Measurements from ENCODE around the gene NOL7. TPM values are rescaled to one million over a fixed set of nuclear protein-coding genes. Genes with fewer than 3 reads are reported as not detected.

The NOL7 gene
- total and polyA plus RNA-seq, 2 of the 13 experiments (the other 11 are each of a cell fraction or from before 2014, with no cell fraction given): 37.8 to 186 TPM

DNA sequence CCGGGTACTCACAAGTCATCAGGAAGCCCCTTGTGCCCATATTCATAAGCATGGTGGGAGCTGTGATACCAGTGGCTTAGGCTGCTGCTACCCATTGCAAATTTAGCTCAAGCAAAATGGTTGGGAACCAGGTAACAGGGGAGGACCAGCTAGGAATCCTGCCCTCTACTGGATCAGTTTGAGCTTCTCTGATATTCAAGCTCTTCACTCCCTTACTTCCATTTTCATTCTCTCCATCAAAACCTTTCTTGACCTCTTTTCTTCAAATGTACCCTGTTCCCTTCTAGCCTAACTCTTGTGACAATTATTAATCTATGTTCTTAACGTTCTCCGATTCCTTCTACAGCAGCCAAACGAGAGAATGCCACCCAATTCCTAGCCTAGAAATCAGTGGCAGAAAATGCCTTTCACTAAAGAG is 9.7 kb downstream of the NOL7 start (continued):
- TF ChIP-seq, protein P1, sequence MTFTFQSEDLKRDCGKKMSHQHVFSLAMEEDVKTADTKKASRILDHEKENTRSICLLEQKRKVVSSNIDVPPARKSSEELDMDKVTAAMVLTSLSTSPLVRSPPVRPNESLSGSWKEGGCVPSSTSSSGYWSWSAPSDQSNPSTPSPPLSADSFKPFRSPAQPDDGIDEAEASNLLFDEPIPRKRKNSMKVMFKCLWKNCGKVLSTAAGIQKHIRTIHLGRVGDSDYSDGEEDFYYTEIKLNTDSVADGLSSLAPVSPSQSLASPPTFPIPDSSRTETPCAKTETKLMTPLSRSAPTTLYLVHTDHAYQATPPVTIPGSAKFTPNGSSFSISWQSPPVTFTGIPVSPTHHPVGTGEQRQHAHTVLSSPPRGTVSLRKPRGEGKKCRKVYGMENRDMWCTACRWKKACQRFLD (CRISPR knock-in tag; IDR thresholded peaks at IDR 0.05; ENCODE audit: borderline replicate concordance): no peak
- TF ChIP-seq, protein P2, sequence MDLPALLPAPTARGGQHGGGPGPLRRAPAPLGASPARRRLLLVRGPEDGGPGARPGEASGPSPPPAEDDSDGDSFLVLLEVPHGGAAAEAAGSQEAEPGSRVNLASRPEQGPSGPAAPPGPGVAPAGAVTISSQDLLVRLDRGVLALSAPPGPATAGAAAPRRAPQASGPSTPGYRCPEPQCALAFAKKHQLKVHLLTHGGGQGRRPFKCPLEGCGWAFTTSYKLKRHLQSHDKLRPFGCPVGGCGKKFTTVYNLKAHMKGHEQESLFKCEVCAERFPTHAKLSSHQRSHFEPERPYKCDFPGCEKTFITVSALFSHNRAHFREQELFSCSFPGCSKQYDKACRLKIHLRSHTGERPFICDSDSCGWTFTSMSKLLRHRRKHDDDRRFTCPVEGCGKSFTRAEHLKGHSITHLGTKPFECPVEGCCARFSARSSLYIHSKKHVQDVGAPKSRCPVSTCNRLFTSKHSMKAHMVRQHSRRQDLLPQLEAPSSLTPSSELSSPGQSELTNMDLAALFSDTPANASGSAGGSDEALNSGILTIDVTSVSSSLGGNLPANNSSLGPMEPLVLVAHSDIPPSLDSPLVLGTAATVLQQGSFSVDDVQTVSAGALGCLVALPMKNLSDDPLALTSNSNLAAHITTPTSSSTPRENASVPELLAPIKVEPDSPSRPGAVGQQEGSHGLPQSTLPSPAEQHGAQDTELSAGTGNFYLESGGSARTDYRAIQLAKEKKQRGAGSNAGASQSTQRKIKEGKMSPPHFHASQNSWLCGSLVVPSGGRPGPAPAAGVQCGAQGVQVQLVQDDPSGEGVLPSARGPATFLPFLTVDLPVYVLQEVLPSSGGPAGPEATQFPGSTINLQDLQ (CRISPR knock-in tag; IDR thresholded peaks at IDR 0.05): no peak
- TF ChIP-seq NFYB (CRISPR knock-in tag; IDR thresholded peaks at IDR 0.05): no peak
- no peak for TF ChIP-seq FOSL2 (CRISPR knock-in tag; IDR thresholded peaks at IDR 0.05)
- peak; percentile 68 for TF ChIP-seq STAG1 (CRISPR knock-in tag; IDR thresholded peaks at IDR 0.05)
- 0 out of 2 replicates have a peak, but pooled peaks have one; percentile 13 for TF ChIP-seq PPARG (CRISPR knock-in tag; conservative IDR thresholded peaks at IDR 0.05)
- TF ChIP-seq, protein P3, sequence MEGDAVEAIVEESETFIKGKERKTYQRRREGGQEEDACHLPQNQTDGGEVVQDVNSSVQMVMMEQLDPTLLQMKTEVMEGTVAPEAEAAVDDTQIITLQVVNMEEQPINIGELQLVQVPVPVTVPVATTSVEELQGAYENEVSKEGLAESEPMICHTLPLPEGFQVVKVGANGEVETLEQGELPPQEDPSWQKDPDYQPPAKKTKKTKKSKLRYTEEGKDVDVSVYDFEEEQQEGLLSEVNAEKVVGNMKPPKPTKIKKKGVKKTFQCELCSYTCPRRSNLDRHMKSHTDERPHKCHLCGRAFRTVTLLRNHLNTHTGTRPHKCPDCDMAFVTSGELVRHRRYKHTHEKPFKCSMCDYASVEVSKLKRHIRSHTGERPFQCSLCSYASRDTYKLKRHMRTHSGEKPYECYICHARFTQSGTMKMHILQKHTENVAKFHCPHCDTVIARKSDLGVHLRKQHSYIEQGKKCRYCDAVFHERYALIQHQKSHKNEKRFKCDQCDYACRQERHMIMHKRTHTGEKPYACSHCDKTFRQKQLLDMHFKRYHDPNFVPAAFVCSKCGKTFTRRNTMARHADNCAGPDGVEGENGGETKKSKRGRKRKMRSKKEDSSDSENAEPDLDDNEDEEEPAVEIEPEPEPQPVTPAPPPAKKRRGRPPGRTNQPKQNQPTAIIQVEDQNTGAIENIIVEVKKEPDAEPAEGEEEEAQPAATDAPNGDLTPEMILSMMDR (CRISPR knock-in tag; IDR thresholded peaks at IDR 0.05): peak; percentile 74
- TF ChIP-seq, protein P4, sequence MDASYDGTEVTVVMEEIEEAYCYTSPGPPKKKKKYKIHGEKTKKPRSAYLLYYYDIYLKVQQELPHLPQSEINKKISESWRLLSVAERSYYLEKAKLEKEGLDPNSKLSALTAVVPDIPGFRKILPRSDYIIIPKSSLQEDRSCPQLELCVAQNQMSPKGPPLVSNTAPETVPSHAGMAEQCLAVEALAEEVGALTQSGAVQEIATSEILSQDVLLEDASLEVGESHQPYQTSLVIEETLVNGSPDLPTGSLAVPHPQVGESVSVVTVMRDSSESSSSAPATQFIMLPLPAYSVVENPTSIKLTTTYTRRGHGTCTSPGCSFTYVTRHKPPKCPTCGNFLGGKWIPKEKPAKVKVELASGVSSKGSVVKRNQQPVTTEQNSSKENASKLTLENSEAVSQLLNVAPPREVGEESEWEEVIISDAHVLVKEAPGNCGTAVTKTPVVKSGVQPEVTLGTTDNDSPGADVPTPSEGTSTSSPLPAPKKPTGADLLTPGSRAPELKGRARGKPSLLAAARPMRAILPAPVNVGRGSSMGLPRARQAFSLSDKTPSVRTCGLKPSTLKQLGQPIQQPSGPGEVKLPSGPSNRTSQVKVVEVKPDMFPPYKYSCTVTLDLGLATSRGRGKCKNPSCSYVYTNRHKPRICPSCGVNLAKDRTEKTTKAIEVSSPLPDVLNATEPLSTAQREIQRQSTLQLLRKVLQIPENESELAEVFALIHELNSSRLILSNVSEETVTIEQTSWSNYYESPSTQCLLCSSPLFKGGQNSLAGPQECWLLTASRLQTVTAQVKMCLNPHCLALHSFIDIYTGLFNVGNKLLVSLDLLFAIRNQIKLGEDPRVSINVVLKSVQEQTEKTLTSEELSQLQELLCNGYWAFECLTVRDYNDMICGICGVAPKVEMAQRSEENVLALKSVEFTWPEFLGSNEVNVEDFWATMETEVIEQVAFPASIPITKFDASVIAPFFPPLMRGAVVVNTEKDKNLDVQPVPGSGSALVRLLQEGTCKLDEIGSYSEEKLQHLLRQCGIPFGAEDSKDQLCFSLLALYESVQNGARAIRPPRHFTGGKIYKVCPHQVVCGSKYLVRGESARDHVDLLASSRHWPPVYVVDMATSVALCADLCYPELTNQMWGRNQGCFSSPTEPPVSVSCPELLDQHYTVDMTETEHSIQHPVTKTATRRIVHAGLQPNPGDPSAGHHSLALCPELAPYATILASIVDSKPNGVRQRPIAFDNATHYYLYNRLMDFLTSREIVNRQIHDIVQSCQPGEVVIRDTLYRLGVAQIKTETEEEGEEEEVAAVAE (CRISPR knock-in tag; IDR thresholded peaks at IDR 0.05; ENCODE audit: borderline replicate concordance): no peak
- TF ChIP-seq, protein P5, sequence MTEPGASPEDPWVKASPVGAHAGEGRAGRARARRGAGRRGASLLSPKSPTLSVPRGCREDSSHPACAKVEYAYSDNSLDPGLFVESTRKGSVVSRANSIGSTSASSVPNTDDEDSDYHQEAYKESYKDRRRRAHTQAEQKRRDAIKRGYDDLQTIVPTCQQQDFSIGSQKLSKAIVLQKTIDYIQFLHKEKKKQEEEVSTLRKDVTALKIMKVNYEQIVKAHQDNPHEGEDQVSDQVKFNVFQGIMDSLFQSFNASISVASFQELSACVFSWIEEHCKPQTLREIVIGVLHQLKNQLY (CRISPR knock-in tag; IDR thresholded peaks at IDR 0.05): no peak
- no peak for TF ChIP-seq ZNF570 (CRISPR knock-in tag; IDR thresholded peaks at IDR 0.05; ENCODE audit: borderline replicate concordance)
- TF ChIP-seq TGIF2 (CRISPR knock-in tag; IDR thresholded peaks at IDR 0.05): no peak
- TF ChIP-seq ZMYM2 (CRISPR knock-in tag; IDR thresholded peaks at IDR 0.05): no peak
- TF ChIP-seq, protein P6, sequence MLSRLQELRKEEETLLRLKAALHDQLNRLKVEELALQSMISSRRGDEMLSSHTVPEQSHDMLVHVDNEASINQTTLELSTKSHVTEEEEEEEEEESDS (CRISPR knock-in tag; IDR thresholded peaks at IDR 0.05; ENCODE audit: borderline replicate concordance): no peak
- TF ChIP-seq MATR3 (CRISPR knock-in tag; IDR thresholded peaks at IDR 0.05): no peak
- TF ChIP-seq, protein P7, sequence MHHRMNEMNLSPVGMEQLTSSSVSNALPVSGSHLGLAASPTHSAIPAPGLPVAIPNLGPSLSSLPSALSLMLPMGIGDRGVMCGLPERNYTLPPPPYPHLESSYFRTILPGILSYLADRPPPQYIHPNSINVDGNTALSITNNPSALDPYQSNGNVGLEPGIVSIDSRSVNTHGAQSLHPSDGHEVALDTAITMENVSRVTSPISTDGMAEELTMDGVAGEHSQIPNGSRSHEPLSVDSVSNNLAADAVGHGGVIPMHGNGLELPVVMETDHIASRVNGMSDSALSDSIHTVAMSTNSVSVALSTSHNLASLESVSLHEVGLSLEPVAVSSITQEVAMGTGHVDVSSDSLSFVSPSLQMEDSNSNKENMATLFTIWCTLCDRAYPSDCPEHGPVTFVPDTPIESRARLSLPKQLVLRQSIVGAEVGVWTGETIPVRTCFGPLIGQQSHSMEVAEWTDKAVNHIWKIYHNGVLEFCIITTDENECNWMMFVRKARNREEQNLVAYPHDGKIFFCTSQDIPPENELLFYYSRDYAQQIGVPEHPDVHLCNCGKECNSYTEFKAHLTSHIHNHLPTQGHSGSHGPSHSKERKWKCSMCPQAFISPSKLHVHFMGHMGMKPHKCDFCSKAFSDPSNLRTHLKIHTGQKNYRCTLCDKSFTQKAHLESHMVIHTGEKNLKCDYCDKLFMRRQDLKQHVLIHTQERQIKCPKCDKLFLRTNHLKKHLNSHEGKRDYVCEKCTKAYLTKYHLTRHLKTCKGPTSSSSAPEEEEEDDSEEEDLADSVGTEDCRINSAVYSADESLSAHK (CRISPR knock-in tag; IDR thresholded peaks at IDR 0.05; ENCODE audit: borderline replicate concordance): no peak
- TF ChIP-seq SMC3 (IDR thresholded peaks at IDR 0.05; ENCODE audit: low read length): peak; percentile 59
